Trophoblast cell (in vitro differentiated cells and primary cell): ENCODE data around the gene LAMC3. TPM values are rescaled to one million over a fixed set of nuclear protein-coding genes. Genes with fewer than 3 reads are reported as not detected.

Source experiments
- DNase-seq, 2 donors: peaks; one replicate each; pipeline ENCODE4 v3.0.0-alpha.2; 2016
- H2AFZ ChIP-seq: 2 replicates; pipeline ENCODE4 v1.6.1; 2013; ENCODE audit warnings: low read length, moderate library complexity, mild to moderate bottlenecking; ENCODE audit not compliant: insufficient read depth, poor library complexity
- H2AK5ac ChIP-seq: 2 replicates; pipeline ENCODE4 v1.6.1; 2013; ENCODE audit warnings: mild to moderate bottlenecking, low read length
- H2BK120ac ChIP-seq: 2 replicates; pipeline ENCODE4 v1.6.1; 2013; ENCODE audit warnings: low read length, mild to moderate bottlenecking, moderate library complexity; ENCODE audit not compliant: insufficient read depth, poor library complexity
- H2BK12ac ChIP-seq: 2 replicates; pipeline ENCODE4 v1.6.1; 2013; ENCODE audit warnings: mild to moderate bottlenecking, low read length, moderate library complexity
- H2BK5ac ChIP-seq: 2 replicates; pipeline ENCODE4 v1.6.1; 2013; ENCODE audit warnings: low read length, low read depth, moderate library complexity, mild to moderate bottlenecking; ENCODE audit not compliant: poor library complexity
- H3K14ac ChIP-seq: 2 replicates; pipeline ENCODE4 v1.6.1; 2013; ENCODE audit warnings: mild to moderate bottlenecking, low read length
- H3K18ac ChIP-seq: 2 replicates; pipeline ENCODE4 v1.6.1; 2013; ENCODE audit warnings: mild to moderate bottlenecking, low read length
- H3K23ac ChIP-seq: 2 replicates; pipeline ENCODE4 v1.6.1; 2013; ENCODE audit warnings: low read length
- H3K27ac ChIP-seq: 2 replicates; pipeline ENCODE4 v1.5.1; 2013; ENCODE audit warnings: low read depth, mild to moderate bottlenecking, inconsistent platforms, low read length, moderate library complexity
- H3K27me3 ChIP-seq: 2 replicates; pipeline ENCODE4 v1.6.1; 2013; ENCODE audit warnings: inconsistent platforms, mild to moderate bottlenecking, low read length, moderate library complexity; ENCODE audit not compliant: insufficient read depth
- H3K36me3 ChIP-seq, 2 experiments: 1 replicate in 1 of 2; 2 replicates in 1 of 2; pipeline ENCODE4 v1.6.1; 2013; ENCODE audit warnings: low read length in 2 of 2, mild to moderate bottlenecking in 2 of 2, moderate library complexity in 1 of 2; ENCODE audit not compliant: insufficient read depth in 2 of 2, control insufficient read depth in 1 of 2
- H3K4ac ChIP-seq: 2 replicates; pipeline ENCODE4 v1.6.1; 2013; ENCODE audit warnings: low read depth, mild to moderate bottlenecking, low read length, moderate library complexity
- H3K4me1 ChIP-seq, 2 experiments: 1 replicate in 1 of 2; 2 replicates in 1 of 2; pipeline ENCODE4 v1.6.1; 2013; ENCODE audit warnings: low read length in 2 of 2, mild to moderate bottlenecking in 2 of 2, moderate library complexity in 1 of 2; ENCODE audit not compliant: insufficient read depth in 2 of 2, control insufficient read depth in 1 of 2
- H3K4me2 ChIP-seq: 2 replicates; pipeline ENCODE4 v1.6.1; 2013; ENCODE audit warnings: inconsistent platforms, mild to moderate bottlenecking, low read length, moderate library complexity
- H3K4me3 ChIP-seq: 2 replicates; pipeline ENCODE4 v1.5.1; 2013; ENCODE audit warnings: mild to moderate bottlenecking, low read depth, low read length, inconsistent platforms
- H3K79me1 ChIP-seq: one replicate; pipeline ENCODE4 v1.6.1; 2013; ENCODE audit warnings: low read length
- H3K79me2 ChIP-seq: 2 replicates; pipeline ENCODE4 v1.6.1; 2013; ENCODE audit warnings: low read length, mild to moderate bottlenecking; ENCODE audit not compliant: control insufficient read depth, insufficient read depth, poor library complexity
- H3K9ac ChIP-seq: 2 replicates; pipeline ENCODE4 v1.6.1; 2013; ENCODE audit warnings: mild to moderate bottlenecking, low read length
- H3K9me3 ChIP-seq: 2 replicates; pipeline ENCODE4 v1.6.1; 2013; ENCODE audit warnings: low read depth, mild to moderate bottlenecking, control low read depth, inconsistent platforms, low read length; ENCODE audit not compliant: insufficient read depth
- H4K12ac ChIP-seq: 2 replicates; pipeline ENCODE4 v1.6.1; 2013; ENCODE audit warnings: low read depth, mild to moderate bottlenecking, low read length, moderate library complexity
- H4K8ac ChIP-seq: 2 replicates; pipeline ENCODE4 v1.6.1; 2013; ENCODE audit warnings: low read depth, mild to moderate bottlenecking, low read length, moderate library complexity
- H4K91ac ChIP-seq: one replicate; pipeline ENCODE4 v1.6.1; 2013; ENCODE audit warnings: low read depth, mild to moderate bottlenecking, low read length, moderate library complexity
- WGBS: extraction: QIAGEN DNeasy Blood & Tissue Kit; methylation state at CpG from one replicate; pipeline ENCODE4 v1.1.7; 2013; ENCODE audit warnings: missing lambda C conversion rate; ENCODE audit not compliant: insufficient read length, insufficient coverage; ENCODE audit errors: extremely low coverage; 5-methylcytosine and 5-hydroxymethylcytosine counted together
- polyA plus RNA-seq: library from polyadenylated mRNA; stranded (reverse); fragments of 200-250 nt; gene quantifications from 2 replicates; pipeline ENCODE4 v1.2.3, GENCODE V29; 2013

The LAMC3 gene
- 0.17 and 0.25 TPM in 2 replicates for polyA plus RNA-seq

- Histone ChIP-seq H3K9me3 (peaks cover 8% of the 10 kb centered on the region), H2AK5ac (no peak within 1 kb of the TSS), H2BK120ac (no peak within 1 kb of the TSS), H3K27me3 (peaks cover 16% of the 10 kb centered on the region), H4K91ac (no peak within 1 kb of the TSS), H3K4me2 (peak within 1 kb of the TSS; percentile 54), H2BK5ac (no peak within 1 kb of the TSS), H3K79me1 (no peaks in the 10 kb centered on the region), H3K4ac (no peak within 1 kb of the TSS), H3K18ac (no peak within 1 kb of the TSS), H3K14ac (no peak within 1 kb of the TSS), H3K79me2 (no peaks in the 10 kb centered on the region), H3K4me1 (peaks cover 7 to 14% of the 10 kb centered on the region in 2 experiments), H3K9ac (no peak within 1 kb of the TSS), H4K8ac (peak within 1 kb of the TSS; percentile 30), H3K27ac (no peak within 1 kb of the TSS), H3K23ac (no peak within 1 kb of the TSS), H4K12ac (no peak within 1 kb of the TSS), H3K4me3 (peak within 1 kb of the TSS; percentile 20), H2BK12ac (no peak within 1 kb of the TSS), H3K36me3 (no peaks in the 10 kb centered on the region), H2AFZ (peak within 1 kb of the TSS; percentile 45)
- DNase-seq, result peak in 1 of 2 donors; percentile 40
- WGBS, result no CpG with 5 or more reads among the region's 88 CpGs
Observed at GRCh38 chr9:131008909-131009618, at the start of gene LAMC3. LAMC3 (plus strand) TSS chr9:131009174; CDS start chr9:131009215, 41 bp downstream.

- no peak overlapping the region for H4K8ac ChIP-seq
- no peak overlapping the region for H3K4me3 ChIP-seq
- H3K4ac ChIP-seq, result no peak overlapping the region
- no peak overlapping the region for H4K12ac ChIP-seq
- no peak overlapping the region for H3K4me2 ChIP-seq
- peaks cover 0 to 7% of the 10 kb centered on the region in 2 experiments for H3K4me1 ChIP-seq
- no peak overlapping the region for H3K18ac ChIP-seq
- peaks cover 12% of the 10 kb centered on the region for H3K9me3 ChIP-seq
- no CpG with 5 or more reads among the region's 9 CpGs for WGBS
- no peak overlapping the region for H2BK12ac ChIP-seq
- no peak overlapping the region for H3K14ac ChIP-seq
- H2AFZ ChIP-seq, result no peak overlapping the region
- H2AK5ac ChIP-seq, result no peak overlapping the region
- no peak overlapping the region for H2BK5ac ChIP-seq
- no peak overlapping the region for H4K91ac ChIP-seq
- H3K36me3 ChIP-seq, result no peaks in the 10 kb centered on the region
- no peak overlapping the region for H2BK120ac ChIP-seq
- DNase-seq, result no peak
- H3K79me1 ChIP-seq, result no peaks in the 10 kb centered on the region
- H3K27ac ChIP-seq, result no peak overlapping the region
- H3K79me2 ChIP-seq, result no peaks in the 10 kb centered on the region
- no peak overlapping the region for H3K23ac ChIP-seq
- H3K27me3 ChIP-seq, result no peaks in the 10 kb centered on the region
- no peak overlapping the region for H3K9ac ChIP-seq
Observed at GRCh38 chr9:130959809-130960334, 49.1 kb upstream of the LAMC3 start.

GRCh38 chr9:130960522-130961378 is 48.2 kb upstream of the LAMC3 start:
- Histone ChIP-seq H3K79me2 (no peaks in the 10 kb centered on the region), H3K79me1 (no peaks in the 10 kb centered on the region), H3K9ac (no peak overlapping the region), H2BK12ac (no peak overlapping the region), H4K12ac (no peak overlapping the region), H3K23ac (no peak overlapping the region), H3K4ac (no peak overlapping the region), H3K27me3 (no peaks in the 10 kb centered on the region), H2BK120ac (no peak overlapping the region), H2AK5ac (no peak overlapping the region), H3K27ac (no peak overlapping the region), H3K4me1 (peaks cover 0 to 7% of the 10 kb centered on the region in 2 experiments), H2AFZ (no peak overlapping the region), H3K36me3 (no peaks in the 10 kb centered on the region), H3K14ac (no peak overlapping the region), H2BK5ac (no peak overlapping the region), H3K4me3 (no peak overlapping the region), H4K8ac (no peak overlapping the region), H4K91ac (no peak overlapping the region), H3K18ac (no peak overlapping the region), H3K9me3 (peaks cover 7% of the 10 kb centered on the region), H3K4me2 (no peak overlapping the region)
- WGBS, result no CpG with 5 or more reads among the region's 14 CpGs
- no peak for DNase-seq

- Histone ChIP-seq H4K12ac (no peak overlapping the region), H3K23ac (no peak overlapping the region), H2BK5ac (no peak overlapping the region), H3K36me3 (no peaks in the 10 kb centered on the region), H2AK5ac (no peak overlapping the region), H3K79me2 (no peaks in the 10 kb centered on the region), H2AFZ (no peak overlapping the region), H4K91ac (no peak overlapping the region), H3K18ac (no peak overlapping the region), H3K79me1 (no peaks in the 10 kb centered on the region), H3K9me3 (peaks cover 7% of the 10 kb centered on the region), H2BK120ac (no peak overlapping the region), H3K4me1 (peaks cover 0 to 7% of the 10 kb centered on the region in 2 experiments), H3K4me3 (peak overlapping the region; percentile 42), H3K14ac (no peak overlapping the region), H3K4me2 (no peak overlapping the region), H3K9ac (no peak overlapping the region), H4K8ac (no peak overlapping the region), H3K27ac (no peak overlapping the region), H3K4ac (no peak overlapping the region), H3K27me3 (no peaks in the 10 kb centered on the region), H2BK12ac (no peak overlapping the region)
- no peak for DNase-seq
- no CpG with 5 or more reads among the region's 8 CpGs for WGBS
Observed at GRCh38 chr9:130961511-130962300, 47.3 kb upstream of the LAMC3 start.
